Measurements from ENCODE around the gene MBD4.
"Not testable (repeated sequence)": the region's sequence is repeated elsewhere in the genome, so short reads cannot be mapped to it uniquely, and the experiment has no call there.

Gene MBD4

DNA sequence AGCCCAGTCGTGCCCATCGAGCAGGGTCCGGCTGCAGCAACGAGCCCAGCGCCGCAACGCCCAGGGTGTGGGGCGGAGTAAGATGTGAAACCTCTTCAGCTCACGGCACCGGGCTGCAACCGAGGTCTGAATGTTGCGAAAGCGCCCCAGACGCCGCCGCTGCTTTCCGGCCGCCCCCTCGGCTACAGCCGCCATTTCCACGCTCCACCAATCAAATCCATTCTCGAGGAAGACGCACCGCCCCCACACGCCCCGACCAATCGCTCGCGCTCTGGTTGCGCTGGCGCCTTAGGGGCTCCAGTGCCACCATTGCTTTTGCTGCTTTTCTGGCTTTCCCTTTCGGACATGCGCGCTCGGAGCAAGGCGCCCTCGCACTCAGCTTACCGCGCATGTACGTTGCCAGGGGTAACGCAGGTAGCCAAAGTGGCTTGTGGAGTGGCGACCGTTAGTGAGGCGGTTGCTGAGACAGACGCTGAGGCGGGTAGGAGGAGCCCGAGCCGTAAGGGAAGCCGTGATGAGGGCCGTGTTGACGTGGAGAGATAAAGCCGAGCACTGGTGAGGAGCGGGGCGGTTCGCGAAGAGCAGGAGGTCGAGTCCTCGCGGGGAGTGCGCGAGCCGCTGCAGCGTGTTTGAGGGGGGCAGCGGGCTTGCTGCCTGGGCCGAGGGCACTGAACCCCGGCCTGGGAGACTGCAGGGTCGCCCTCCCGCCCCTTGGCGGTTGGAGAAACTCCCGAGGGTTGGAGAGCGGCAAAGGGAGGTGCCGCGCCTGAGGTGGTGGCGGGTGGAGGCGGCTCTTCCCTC lies at the start of gene MBD4, which contains the start of gene IFT122:
Gene MBD4 (minus strand): TSS at position 132 of the 801 bp plus-strand sequence. CDS start 115 bp downstream, at position 17.
Gene IFT122 (plus strand): TSS at position 408 of the 801 bp plus-strand sequence. CDS start 107 bp downstream, at position 515.
- peak; percentile 98 for DNase-seq (ENCODE audit: low read depth)

DNA sequence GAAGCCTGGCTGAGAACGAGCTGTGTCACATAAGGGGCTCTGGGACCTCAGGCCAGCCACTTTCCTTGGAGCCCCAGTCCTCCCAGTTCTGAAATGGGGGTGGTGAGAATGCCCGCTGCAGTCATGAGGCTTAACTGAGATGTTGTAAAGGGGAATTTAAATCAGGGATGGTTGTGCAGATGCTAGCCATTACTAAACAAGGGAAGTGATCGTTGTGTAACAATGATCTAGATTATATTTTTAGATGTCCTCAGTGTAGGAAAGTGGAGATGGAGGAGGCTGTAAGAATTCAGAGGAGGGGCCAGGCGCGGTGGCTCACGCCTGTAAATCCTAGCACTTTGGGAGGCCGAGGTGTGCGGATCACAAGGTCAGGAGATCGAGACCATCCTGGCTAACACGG lies 49.5 kb upstream of the MBD4 start:
- not testable (repeated sequence) for DNase-seq (ENCODE audit: low read depth)

DNA sequence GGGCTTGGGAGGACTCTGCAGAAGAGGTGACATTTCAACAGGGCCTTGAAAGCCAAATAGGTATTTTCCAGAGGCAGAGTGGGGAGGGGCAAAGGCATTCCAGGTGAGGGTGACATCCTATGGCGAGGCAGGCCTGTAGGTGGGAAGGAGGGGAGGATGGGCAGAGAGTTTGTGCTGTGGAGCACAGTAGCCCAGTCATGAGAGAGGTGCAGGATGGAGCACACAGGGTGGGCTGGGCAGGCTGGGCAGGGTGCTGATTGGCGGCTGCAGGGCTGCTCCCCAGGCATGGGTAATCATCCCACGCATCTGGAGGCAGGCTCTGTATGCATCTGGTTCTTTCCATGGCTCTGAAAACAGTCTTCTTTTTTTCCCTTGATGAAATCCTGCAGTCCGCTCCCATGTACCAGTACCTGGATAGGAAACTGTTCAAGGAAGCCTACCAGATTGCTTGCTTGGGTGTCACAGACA lies 48.2 kb upstream of the MBD4 start:
- not testable (repeated sequence) for DNase-seq (ENCODE audit: low read depth)

DNA sequence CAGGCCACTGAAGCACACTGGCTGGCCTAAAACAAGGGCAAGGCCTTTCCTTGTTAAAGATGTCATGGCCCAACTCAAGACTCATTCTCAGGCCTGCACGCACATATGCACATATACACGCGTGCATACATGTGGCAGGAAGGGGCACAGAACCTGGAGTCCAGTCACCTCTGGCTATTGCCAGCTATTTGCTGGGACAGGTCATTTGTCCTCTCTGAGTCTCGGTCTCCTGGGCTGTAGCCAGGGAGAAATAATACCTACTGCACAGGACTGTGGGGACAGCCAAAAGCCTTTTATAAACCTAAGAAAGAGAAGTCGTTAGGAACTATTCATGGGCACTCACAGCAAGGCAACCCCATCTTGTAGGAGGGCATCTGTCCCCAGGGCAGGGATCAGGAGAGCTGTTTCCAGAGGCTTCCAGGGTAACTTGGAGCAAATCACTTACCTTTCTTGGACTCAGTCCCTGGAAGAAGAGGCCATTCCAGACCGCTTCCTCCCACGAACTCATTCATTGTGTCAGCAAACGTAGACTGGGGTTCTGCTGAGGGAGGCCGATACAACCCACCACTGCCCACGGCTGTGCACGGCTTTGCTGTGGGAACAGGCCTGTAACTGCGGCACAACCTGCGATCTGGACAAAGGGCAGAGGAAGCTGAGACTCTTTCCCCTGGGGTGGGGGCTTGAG lies 47.6 kb upstream of the MBD4 start:
- DNase-seq (ENCODE audit: low read depth): no peak

DNA sequence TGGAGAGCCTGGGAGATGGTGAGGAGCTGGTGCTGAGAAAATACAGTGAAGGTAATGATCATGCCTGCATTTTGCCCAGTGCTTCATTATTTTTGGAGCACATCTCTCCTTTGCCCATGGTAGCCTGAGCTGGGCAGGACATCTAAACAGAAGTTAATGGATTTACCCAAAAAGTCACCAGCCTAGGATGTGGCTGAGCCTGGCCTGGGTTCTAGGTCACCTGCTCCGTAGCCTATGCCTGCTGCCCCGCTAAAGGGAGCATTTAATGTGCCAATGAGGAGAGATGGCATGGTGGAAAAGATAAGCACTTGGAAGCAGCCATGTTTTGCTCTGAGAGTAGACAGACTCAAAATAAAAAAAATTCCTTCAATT lies 46.9 kb upstream of the MBD4 start:
- no peak for DNase-seq (ENCODE audit: low read depth)

DNA sequence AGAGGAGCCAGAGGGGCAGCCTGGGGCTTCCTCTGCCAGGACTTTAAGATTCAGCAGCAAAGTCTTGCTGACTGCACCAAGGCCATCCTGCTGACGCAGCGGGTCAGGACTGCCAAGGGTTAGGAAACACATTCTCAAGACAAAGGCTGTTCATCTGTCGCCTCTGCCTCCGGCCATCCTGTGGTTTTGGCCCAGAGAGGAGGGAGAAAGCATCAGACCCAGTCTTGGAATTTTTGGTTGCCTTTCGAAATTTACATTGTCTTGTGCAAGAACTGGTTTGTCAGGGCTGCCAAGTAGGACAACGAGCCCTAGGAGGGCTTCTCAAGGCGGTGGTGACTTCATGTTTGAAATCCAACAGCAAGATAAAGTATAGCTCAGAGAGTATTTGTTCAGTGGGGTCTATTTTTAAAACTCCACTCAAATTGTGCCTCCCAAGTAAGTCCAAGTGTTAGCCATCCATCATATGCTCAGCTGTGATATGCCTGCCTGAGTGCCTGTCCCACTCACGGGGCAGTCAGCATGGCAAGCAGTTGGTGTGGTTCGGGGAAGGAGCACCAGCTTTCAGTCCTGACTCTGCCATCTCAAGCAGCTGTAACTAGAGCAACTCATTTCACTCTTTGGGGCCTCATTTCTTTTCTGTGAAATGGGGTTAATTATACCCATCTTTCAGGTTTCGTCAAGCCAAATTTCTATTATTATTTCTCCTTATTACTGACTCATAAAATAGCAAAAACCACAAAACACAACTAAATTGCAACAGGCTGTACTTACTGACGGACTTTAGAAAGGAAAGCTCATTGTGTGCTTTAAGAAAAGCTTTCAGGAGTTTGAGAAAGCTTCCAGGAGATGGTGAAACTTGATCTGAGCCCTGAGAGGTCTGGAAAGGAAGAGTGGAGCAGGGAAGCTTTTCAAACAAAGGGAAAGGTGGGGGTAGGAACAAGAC lies 46.2 kb upstream of the MBD4 start:
- peak; percentile 97 for DNase-seq (ENCODE audit: low read depth)

DNA sequence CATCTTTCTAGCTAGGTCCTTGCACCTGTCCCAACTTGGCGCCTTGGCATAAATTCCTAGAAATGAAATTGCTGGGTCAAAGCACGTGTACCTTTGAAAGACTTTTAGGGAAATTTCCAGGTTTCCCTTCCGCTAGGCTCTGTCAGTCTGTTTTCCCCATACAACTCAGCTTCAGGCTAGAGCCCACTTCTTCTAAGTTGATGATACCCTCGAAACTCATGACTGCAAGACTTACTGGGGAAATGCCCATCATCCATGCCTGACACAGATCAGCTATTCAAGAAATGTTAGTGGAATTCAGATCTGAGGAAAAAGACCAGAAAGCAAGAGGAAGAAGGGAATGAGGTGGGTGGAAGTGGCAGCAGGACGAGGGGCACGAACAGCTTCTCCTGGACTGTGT lies 45.4 kb upstream of the MBD4 start:
- not testable (repeated sequence) for DNase-seq (ENCODE audit: low read depth)

DNA sequence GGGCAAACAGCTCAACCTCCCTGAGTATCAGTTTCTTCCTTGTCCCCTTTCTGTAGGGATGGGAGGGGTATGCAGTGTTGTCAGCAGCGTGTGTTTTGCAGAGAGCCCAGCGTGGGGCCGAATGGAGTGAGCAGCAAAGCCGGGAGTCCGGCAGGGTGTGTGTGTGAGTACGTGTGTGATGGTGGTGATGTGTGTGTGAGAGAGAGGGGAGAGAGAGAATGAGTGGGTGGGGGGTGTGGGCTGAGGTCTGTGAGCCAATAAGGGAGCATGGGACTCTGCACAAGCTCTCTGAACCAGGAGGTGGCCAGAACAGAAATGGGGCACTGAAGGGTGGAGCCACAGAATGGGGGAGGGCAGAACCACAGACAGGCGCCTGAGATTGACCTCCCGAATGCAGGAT lies 44.1 kb upstream of the MBD4 start:
- no peak for DNase-seq (ENCODE audit: low read depth)

DNA sequence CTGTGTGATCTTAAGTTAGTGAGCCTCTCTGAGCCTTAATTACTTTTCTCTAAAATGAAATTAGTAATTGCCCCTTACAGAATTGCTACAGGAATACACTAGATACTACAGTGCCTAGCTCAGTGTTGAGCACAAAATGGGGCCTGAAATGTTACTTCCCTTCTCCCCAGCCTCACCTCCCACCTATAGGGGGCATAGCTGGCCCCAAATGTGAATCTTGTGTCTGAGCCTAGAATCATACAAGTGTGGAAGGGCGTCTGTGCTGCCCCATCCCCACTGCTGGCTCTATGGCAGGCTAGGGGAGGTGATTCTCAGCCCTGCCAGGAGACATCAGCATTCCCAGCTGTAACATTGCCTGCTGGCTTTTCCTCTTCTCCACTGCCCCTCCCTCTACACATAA lies 43.0 kb upstream of the MBD4 start:
- no peak for DNase-seq (ENCODE audit: low read depth)

DNA sequence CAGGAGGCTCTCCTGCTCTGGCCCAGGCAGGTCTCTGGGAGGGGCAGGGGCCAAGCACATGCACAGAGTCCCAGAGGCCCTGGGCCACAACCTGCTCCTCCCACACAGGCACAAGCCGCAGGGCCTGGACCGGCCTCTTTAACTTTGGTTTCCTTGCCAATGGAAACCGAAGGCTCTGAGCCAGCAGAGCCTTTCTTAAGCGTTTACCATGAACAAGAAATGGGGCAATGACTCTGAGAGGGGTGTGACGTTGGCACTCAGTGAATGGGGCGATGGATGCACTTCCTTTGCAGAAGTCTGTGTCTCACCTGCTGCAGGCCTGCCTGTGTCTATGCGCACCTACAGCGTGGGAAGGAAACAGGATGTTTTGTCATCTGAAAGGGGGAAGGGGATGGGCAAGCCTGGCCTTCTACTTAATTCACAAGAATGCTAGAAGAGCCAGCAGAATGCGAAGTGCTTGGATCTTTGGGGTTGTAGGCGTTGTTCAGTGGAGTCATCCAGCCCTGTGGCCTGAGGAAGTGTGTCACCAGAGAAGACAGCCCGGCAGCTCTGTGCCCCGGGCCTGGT lies 42.1 kb upstream of the MBD4 start:
- DNase-seq (ENCODE audit: low read depth): no peak

DNA sequence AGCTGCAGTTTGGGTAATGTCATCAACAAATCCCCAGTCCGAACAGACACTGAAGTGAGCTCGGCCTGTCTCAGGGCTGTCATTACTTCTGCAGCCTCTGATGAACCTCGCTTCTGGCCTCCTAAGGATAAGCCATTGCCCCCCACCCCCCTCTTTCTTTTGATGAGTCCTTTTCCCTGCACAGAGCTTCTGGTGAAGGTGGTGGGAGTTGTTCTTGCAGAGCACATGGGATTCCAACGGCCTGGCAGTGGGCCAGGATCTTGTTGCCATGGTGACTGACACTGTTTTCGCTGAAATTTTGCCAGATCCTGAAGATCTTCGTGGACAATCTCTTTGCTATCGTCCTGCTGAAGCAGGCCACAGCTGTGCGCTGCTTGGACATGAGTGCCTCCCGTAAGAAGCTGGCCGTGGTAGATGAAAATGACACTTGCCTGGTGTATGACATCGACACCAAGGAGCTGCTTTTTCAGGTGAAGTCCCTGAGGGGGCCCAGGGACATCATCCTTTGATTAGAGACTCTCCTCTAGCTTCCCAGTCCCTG lies 41.5 kb upstream of the MBD4 start:
- DNase-seq (ENCODE audit: low read depth): not testable (repeated sequence)

DNA sequence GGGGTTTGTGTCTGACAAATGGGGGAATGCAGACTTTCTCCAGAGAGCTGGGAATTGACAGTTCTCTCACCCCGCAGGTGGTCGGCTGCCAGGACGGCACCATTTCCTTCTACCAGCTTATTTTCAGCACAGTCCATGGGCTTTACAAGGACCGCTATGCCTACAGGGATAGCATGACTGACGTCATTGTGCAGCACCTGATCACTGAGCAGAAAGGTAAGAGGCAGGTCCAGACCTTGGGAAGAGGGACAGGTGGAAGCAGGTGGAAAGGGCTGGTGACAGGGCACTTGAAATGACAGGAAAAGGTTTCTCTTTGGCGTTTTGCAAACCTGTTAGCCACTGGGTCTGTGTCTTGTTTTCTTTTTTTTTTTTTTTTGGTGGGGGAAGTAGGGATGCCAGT lies 36.8 kb upstream of the MBD4 start:
- DNase-seq (ENCODE audit: low read depth): no peak

DNA sequence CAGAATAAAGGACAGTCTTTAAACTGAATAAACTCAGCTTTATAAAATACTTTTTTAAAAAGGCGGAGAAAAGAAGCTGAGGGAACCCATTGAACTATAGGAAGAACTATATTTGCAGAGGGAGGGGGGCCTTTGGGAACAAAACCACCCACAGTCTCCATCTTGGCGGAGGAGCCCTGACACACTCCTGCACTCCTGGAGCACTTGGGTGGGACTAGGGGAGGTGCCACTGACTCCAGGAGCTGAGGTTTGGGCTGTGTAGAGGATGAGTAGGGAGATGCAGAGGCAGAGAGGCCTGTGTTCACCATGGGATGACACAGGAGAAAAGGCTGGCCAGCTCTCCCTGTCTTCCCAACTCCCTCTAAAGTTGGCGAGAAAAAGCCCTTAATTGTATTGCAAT lies 36.1 kb upstream of the MBD4 start:
- DNase-seq (ENCODE audit: low read depth): no peak

DNA sequence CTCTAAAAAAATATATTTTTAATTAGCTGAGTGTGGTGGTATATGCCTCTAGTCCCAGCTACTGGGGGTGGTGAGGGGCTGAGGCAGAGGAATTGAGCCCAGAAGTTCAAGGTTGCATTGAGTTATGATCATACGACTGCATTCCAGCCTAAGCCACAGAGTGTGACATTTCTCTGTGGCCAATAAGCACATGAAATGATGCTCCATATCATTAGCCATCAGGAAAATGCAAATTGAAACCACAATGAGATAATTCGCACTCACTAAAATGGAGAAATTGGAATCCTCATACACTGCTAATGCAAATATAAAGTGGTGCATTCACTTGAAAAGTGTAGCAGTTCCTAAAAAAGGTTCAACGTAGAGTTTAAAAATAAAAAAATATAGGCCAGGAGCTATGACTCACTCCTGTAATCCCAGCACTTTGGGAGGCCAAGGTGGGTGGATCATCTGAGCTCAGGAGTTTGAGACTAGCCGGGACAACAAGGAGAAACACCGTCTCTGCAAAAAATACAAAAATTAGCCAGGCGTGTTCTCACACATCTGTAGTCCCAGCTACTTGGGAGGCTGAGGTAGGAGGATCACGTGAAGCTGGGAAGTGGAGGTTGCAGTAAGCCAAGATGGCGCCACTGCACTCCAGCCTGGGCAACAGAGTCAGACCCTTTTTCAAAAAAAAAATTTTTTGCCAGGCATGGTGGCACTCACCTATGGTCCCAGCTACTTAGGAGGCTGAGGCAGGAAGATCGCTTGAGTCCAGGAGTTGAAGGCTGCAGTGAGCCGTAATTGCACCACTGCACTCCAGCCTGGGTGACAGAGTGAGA lies 35.4 kb upstream of the MBD4 start:
- no peak for DNase-seq (ENCODE audit: low read depth)

DNA sequence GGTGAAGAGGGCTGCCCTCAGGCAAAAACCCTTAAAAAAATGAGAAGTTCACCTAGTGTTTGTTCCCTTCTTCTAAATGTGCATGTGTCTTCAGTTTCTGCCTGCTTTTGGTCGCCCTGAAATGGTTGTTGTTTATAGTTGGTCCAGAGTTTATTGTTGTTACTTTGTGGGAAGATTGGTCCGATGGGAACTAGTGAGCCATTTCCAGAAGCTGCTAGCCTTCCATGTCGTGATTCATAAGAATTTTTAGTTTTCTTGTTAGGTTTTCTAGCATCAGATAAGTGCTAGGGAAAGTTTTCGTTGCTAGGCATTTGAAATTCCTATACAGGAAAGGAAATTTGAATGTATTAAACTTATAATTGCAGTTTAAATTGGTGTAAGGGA lies 34.0 kb upstream of the MBD4 start:
- DNase-seq (ENCODE audit: low read depth): no peak

DNA sequence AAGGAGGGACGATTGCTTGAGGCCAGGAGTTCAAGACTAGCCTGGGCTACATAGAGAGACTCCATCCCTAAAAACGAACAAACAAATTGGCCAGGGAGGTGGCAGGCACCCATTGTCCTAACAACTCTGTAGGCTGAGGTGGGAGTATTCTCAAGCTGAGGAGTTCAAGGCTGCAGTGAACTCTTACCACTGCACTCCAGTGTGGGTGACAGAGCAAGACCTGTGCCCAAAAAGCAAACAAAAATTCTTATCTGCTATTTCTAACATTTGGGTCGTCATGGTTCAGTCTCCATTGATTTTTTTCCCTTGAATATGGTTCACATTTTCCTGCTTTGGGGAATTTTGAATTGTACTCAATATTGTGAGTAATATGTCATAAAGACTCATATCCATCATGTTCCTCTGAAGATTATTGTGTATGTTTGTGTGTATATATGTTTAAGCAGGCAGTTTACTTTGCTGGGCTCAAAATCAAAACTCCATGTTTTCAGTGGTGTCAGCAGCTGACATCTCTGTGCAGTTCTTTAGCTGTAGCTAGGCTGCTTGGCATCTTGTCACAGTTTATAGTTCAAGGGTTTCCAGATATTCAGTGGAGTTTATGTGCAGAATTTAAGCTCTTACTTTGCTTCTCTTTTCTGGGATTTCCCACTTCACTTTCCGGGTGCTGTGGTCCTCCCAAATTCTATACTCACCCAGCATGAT lies 33.5 kb upstream of the MBD4 start:
- no peak for DNase-seq (ENCODE audit: low read depth)

DNA sequence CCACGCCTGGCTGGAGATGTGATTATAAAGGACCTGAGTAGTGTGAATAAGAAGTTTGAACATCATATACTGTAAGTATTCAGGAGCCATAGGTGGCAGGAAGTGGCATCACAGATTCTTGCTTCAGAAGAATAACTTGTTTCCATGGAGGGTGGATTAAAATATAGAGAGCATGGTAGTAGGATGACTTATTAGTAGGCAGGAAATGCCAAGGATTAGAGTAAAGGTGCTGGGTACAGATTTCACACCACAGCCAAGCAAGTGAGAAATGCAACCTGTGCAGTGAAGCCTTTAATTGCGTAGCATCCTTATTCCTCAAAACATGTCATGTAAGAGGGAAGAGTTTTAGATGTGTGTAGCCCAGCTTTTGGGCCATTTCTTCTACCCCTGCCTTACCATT lies 31.1 kb upstream of the MBD4 start:
- no peak for DNase-seq (ENCODE audit: low read depth)

DNA sequence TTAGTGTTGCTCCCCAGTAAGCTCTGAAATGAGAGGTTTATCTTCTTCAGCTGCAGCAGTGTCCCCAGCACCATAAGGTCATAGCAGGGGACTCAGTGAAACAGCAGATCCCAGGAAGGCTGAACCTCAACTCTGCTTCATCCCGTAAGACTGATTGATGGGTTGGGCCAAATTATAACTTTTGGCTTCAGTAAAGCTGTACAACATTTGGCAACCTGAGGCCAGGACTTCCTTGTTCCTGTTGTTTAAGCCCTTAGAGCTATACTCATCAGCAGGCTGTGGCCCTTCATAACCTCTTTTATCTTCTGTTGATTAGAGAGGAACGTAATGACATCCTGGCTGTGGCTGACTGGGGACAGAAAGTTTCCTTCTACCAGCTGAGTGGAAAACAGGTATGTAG lies 29.3 kb upstream of the MBD4 start:
- no peak for DNase-seq (ENCODE audit: low read depth)

DNA sequence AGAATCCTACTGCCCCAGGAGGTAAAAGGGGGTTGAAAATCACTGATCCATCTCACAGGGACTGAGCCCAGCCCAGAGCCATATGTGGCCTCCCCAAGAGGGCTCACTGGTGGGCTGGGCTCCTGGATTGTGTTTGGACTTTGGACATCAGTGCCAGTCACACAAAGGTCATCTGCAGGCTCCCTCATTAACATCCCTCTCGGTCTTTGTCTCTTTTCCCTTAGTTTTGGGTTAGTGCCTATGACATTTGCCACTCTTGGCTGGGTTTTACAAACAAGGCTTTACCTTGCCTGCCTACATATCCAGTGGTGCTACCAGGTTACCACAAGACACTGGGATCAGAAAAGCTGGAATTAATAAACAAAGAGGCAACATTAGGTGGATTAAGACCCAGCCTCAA lies 28.2 kb upstream of the MBD4 start:
- DNase-seq (ENCODE audit: low read depth): no peak

DNA sequence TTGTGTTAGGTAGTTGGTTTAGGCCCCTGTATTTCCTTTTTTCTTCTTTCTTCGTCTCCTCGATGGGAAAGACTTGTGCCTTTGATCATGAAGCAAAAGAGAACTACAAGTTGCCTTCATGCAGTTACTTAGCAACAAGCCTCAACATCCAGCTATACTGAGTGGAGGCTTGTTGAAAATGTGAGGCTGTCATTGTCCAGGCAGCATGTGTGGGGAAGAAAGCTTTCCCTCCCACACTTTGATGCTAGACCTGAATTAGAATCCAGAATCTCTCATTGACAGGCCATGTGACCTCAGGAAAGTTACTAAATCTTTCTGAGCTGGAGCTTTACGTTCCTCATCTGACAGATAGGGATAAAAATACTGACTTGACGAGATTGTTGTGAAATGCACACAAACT lies 24.0 kb upstream of the MBD4 start:
- DNase-seq (ENCODE audit: low read depth): no peak
